HepG2 (cell line): ENCODE data around the gene RBBP8NL. TPM values are rescaled to one million over a fixed set of nuclear protein-coding genes. Genes with fewer than 3 reads are reported as not detected.

ENCODE experiments used
- CAMTA2 ChIP-seq: sonication (generic); formaldehyde crosslinking; IDR thresholded peaks from 2 replicates; pipeline ENCODE4 v1.4.0; 2020; ENCODE audit warnings: mild to moderate bottlenecking, missing genetic modification reagents, borderline replicate concordance
- FOSL1 ChIP-seq: sonication (generic); formaldehyde crosslinking; IDR thresholded peaks from 2 replicates; pipeline ENCODE4 v1.9.0; 2021; ENCODE audit warnings: missing genetic modification reagents, borderline replicate concordance
- JDP2 ChIP-seq: sonication (generic); formaldehyde crosslinking; IDR thresholded peaks from 2 replicates; pipeline ENCODE4 v1.8.1; 2022; ENCODE audit warnings: missing genetic modification reagents, borderline replicate concordance
- MIER3 ChIP-seq: IDR thresholded peaks from 2 replicates; pipeline ENCODE4 v1.6.1; 2016; ENCODE audit warnings: missing compliant biosample characterization, borderline replicate concordance
- NFATC3 ChIP-seq: sonication (generic); formaldehyde crosslinking; IDR thresholded peaks from 2 replicates; pipeline ENCODE4 v1.5.1; 2020; ENCODE audit warnings: mild to moderate bottlenecking, missing genetic modification reagents
- NR2C2 ChIP-seq: sonication (generic); formaldehyde crosslinking; IDR thresholded peaks from 2 replicates; pipeline ENCODE4 v1.4.0; 2020; ENCODE audit warnings: missing genetic modification reagents, mild to moderate bottlenecking, moderate library complexity, borderline replicate concordance
- PLSCR1 ChIP-seq: sonication (generic); formaldehyde crosslinking; IDR thresholded peaks from 2 replicates; pipeline ENCODE4 v1.5.0; 2020; ENCODE audit warnings: missing genetic modification reagents, mild to moderate bottlenecking, borderline replicate concordance
- TBX2 ChIP-seq: sonication (generic); formaldehyde crosslinking; IDR thresholded peaks from 2 replicates; pipeline ENCODE4 v1.5.0; 2020; ENCODE audit warnings: missing genetic modification reagents, mild to moderate bottlenecking, borderline replicate concordance
- THAP11 ChIP-seq: IDR thresholded peaks from 2 replicates; pipeline ENCODE4 v1.6.1; 2016; ENCODE audit warnings: missing biosample characterization, missing genetic modification reagents
- THYN1 ChIP-seq: sonication (generic); formaldehyde crosslinking; IDR thresholded peaks from 2 replicates; pipeline ENCODE4 v1.8.1; 2023; ENCODE audit warnings: low read depth, mild to moderate bottlenecking, moderate library complexity, missing genetic modification reagents, borderline replicate concordance
- ZBTB1 ChIP-seq: sonication (generic); formaldehyde crosslinking; IDR thresholded peaks from 2 replicates; pipeline ENCODE4 v1.4.0; 2020; ENCODE audit warnings: missing genetic modification reagents, borderline replicate concordance
- ZBTB10 ChIP-seq: sonication (generic); formaldehyde crosslinking; IDR thresholded peaks from 2 replicates; pipeline ENCODE4 v1.4.0; 2020; ENCODE audit warnings: missing genetic modification reagents, borderline replicate concordance
- ZBTB20 ChIP-seq: sonication (generic); formaldehyde crosslinking; IDR thresholded peaks from 2 replicates; pipeline ENCODE4 v1.8.1; 2023; ENCODE audit warnings: missing genetic modification reagents, low read depth, mild to moderate bottlenecking, borderline replicate concordance
- ZBTB4 ChIP-seq: sonication (generic); formaldehyde crosslinking; IDR thresholded peaks from 2 replicates; pipeline ENCODE4 v1.4.0; 2020; ENCODE audit warnings: missing genetic modification reagents, mild to moderate bottlenecking, borderline replicate concordance
- ZBTB46 ChIP-seq: sonication (generic); formaldehyde crosslinking; IDR thresholded peaks from 2 replicates; pipeline ENCODE4 v1.4.0; 2020; ENCODE audit warnings: mild to moderate bottlenecking, missing genetic modification reagents, borderline replicate concordance
- ZFP36L1 ChIP-seq: sonication (generic); formaldehyde crosslinking; IDR thresholded peaks from 2 replicates; pipeline ENCODE4 v1.8.0; 2022; ENCODE audit warnings: mild to moderate bottlenecking, missing genetic modification reagents, moderate library complexity
- ZNF367 ChIP-seq: sonication (generic); formaldehyde crosslinking; IDR thresholded peaks from 2 replicates; pipeline ENCODE4 v1.4.0; 2020; ENCODE audit warnings: missing genetic modification reagents, borderline replicate concordance
- ZNF382 ChIP-seq: sonication (generic); formaldehyde crosslinking; IDR thresholded peaks from 2 replicates; pipeline ENCODE4 v1.5.0; 2020; ENCODE audit warnings: missing genetic modification reagents, mild to moderate bottlenecking, borderline replicate concordance
- ZNF567 ChIP-seq: sonication (generic); formaldehyde crosslinking; IDR thresholded peaks from 2 replicates; pipeline ENCODE4 v1.8.1; 2023; ENCODE audit warnings: mild to moderate bottlenecking, missing genetic modification reagents, borderline replicate concordance
- ZNF850 ChIP-seq: sonication (generic); formaldehyde crosslinking; conservative IDR thresholded peaks from 2 replicates; pipeline ENCODE4 v1.9.0; 2021; ENCODE audit warnings: mild to moderate bottlenecking, missing genetic modification reagents
- polyA plus RNA-seq, 8 experiments: library from polyadenylated mRNA; depleted of rRNA in 3 of 8; stranded (reverse) in 7 of 8; unstranded in 1 of 8; fragments of >200 nt; fragmentation: Illumina TruSeq in 4 of 8; extraction: Trizol in 4 of 8; gene quantifications; 2 replicates each; pipeline versions ENCODE4 v1.2.1 to v1.2.3, GENCODE V29; 2011 to 2016; ENCODE audit warnings: low read depth in 4 of 8, missing spikeins in 1 of 8, mixed read lengths in 1 of 8; ENCODE audit not compliant: insufficient read depth in 1 of 8
- total RNA-seq, 5 experiments: library from RNA; depleted of rRNA; stranded (reverse); fragments of >200 nt; fragmentation: Illumina TruSeq; extraction: Trizol; gene quantifications; 2 replicates each; pipeline ENCODE4 v1.2.3, GENCODE V29; 2016; ENCODE audit warnings: low read depth in 1 of 5

The RBBP8NL gene
- total and polyA plus RNA-seq, 2 of the 13 experiments (the other 11 are each of a cell fraction or from before 2014, with no cell fraction given): 0.69 to 0.86 TPM

GRCh38 chr20:62368392-62368975 lies 58.9 kb downstream of the RBBP8NL start (continued):
- TF ChIP-seq THAP11 (CRISPR knock-in tag) (peak; percentile 9; the same call in 1 of the 2 replicates), ZBTB20 (CRISPR knock-in tag) (peak; percentile 30; the same call in 1 of the 2 replicates), TBX2 (0 out of 2 replicates have a peak, but pooled peaks have one; percentile 25), ZNF567 (no peak; the same call in 1 of the 2 replicates), ZNF382 (CRISPR knock-in tag) (no peak), ZNF850 (no peak), ZNF367 (no peak), NFATC3 (CRISPR knock-in tag) (no peak), ZFP36L1 (CRISPR knock-in tag) (no peak; the same call in 1 of the 2 replicates), THYN1 (CRISPR knock-in tag) (0 out of 2 replicates have a peak, but pooled peaks have one; percentile 66), PLSCR1 (CRISPR knock-in tag) (no peak), NR2C2 (CRISPR knock-in tag) (no peak), MIER3 (CRISPR knock-in tag) (peak; percentile 48; the same call in 1 of the 2 replicates), FOSL1 (CRISPR knock-in tag) (no peak), ZBTB10 (CRISPR knock-in tag) (no peak), ZBTB1 (no peak), CAMTA2 (CRISPR knock-in tag) (peak; percentile 62; the same call in 1 of the 2 replicates), JDP2 (CRISPR knock-in tag) (no peak), ZBTB4 (CRISPR knock-in tag) (no peak), ZBTB46 (CRISPR knock-in tag) (no peak)
